ENCODE results near the gene SPRR4. TPM values are rescaled to one million over a fixed set of nuclear protein-coding genes. Genes with fewer than 3 reads are reported as not detected.

The SPRR4 gene
- total and polyA plus RNA-seq, 10 donors: not detected

GRCh38 chr1:152995842-152996241, 25.4 kb downstream of the SPRR4 start:
- H3K9me3 ChIP-seq: peaks cover 0 to 10% (median 5%) of the 10 kb centered on the region in 8 donors
- no peak overlapping the region for H3K27ac ChIP-seq
- H3K36me3 ChIP-seq: no peaks in the 10 kb centered on the region
- peaks cover 0 to 14% (median 0%) of the 10 kb centered on the region in 7 donors for H3K27me3 ChIP-seq (replicated peaks in 1 of 7)
- WGBS, 5 donors: 0 to 43% (median 34%) methylated on average over 1 of the region's 1 CpG
- no peaks in the 10 kb centered on the region for H3K4me1 ChIP-seq
- intact Hi-C loops (cut with DNase I; ENCODE audit: low total_unique reads): no loop called here
- H3K4me3 ChIP-seq: no peak overlapping the region
- no peak for DNase-seq
- TF ChIP-seq POLR2A (IDR thresholded peaks at IDR 0.05): no peak
- no peak for TF ChIP-seq POLR2AphosphoS5 (IDR thresholded peaks at IDR 0.05)
- no peak for TF ChIP-seq CTCF (IDR thresholded peaks at IDR 0.05 in 8 of 11, conservative IDR thresholded peaks at IDR 0.05 in 3 of 11)

GRCh38 chr1:152996633-152997400, 26.4 kb downstream of the SPRR4 start:
- H3K27me3 ChIP-seq (replicated peaks in 1 of 7): peaks cover 0 to 22% (median 0%) of the 10 kb centered on the region in 7 donors
- no peaks in the 10 kb centered on the region for H3K36me3 ChIP-seq
- H3K4me1 ChIP-seq: no peaks in the 10 kb centered on the region
- TF ChIP-seq POLR2AphosphoS5 (IDR thresholded peaks at IDR 0.05): no peak
- TF ChIP-seq CTCF (IDR thresholded peaks at IDR 0.05 in 8 of 11, conservative IDR thresholded peaks at IDR 0.05 in 3 of 11): no peak
- intact Hi-C loops (cut with DNase I; ENCODE audit: low total_unique reads): no loop called here
- no peak overlapping the region for H3K4me3 ChIP-seq
- no peak overlapping the region for H3K27ac ChIP-seq
- peaks cover 0 to 10% (median 5%) of the 10 kb centered on the region in 8 donors for H3K9me3 ChIP-seq
- WGBS, 5 donors: 22 to 46% (median 30%) methylated on average over 4 to 5 of the region's 5 CpGs
- no peak for DNase-seq

GRCh38 chr1:152997901-152998300, 27.5 kb downstream of the SPRR4 start:
- peaks cover 0 to 10% (median 5%) of the 10 kb centered on the region in 8 donors for H3K9me3 ChIP-seq

More at GRCh38 chr1:152997901-152998300, 27.5 kb downstream of the SPRR4 start:
- intact Hi-C loops (cut with DNase I; ENCODE audit: low total_unique reads): no loop called here
- Histone ChIP-seq H3K4me1 (no peaks in the 10 kb centered on the region), H3K27ac (no peak overlapping the region), H3K27me3 (replicated peaks in 1 of 7) (peaks cover 0 to 16% (median 0%) of the 10 kb centered on the region in 7 donors), H3K36me3 (no peaks in the 10 kb centered on the region), H3K4me3 (no peak overlapping the region)
- 43 to 60% (median 55%) methylated on average over 7 of the region's 7 CpGs for WGBS, 5 donors
- no peak for DNase-seq
- no peak for TF ChIP-seq CTCF (IDR thresholded peaks at IDR 0.05 in 8 of 11, conservative IDR thresholded peaks at IDR 0.05 in 3 of 11)
- TF ChIP-seq POLR2AphosphoS5 (IDR thresholded peaks at IDR 0.05): no peak
- no peak for TF ChIP-seq POLR2A (IDR thresholded peaks at IDR 0.05)
